ENCODE results near the gene TECTA.

Gene TECTA

GRCh38 chr11:121206810-121207209 lies 105.8 kb downstream of the TECTA start:
- Histone ChIP-seq H3K9me3 (replicated peaks; ENCODE audit: insufficient read depth, low read length) (no peaks in the 10 kb centered on the region), H3K9me2 (replicated peaks; ENCODE audit: insufficient read depth, low read length) (no peaks in the 10 kb centered on the region), H3K4me3 (ENCODE audit: low read length) (no peak overlapping the region), H3K4me1 (ENCODE audit: low read length) (no peaks in the 10 kb centered on the region; the same call in 1 of the 2 replicates), H3F3A (ENCODE audit: insufficient read depth, low read length) (no peaks in the 10 kb centered on the region), H4K20me1 (ENCODE audit: insufficient read depth, low read length) (no peaks in the 10 kb centered on the region), H3K27me3 (replicated peaks; ENCODE audit: insufficient read depth, low read length) (no peaks in the 10 kb centered on the region), H3K9ac (ENCODE audit: low read length) (no peak overlapping the region), H3K4me2 (ENCODE audit: low read depth, low read length) (no peak overlapping the region), H2AFZ (ENCODE audit: low read length) (no peak overlapping the region), H3K79me2 (ENCODE audit: low read length) (no peaks in the 10 kb centered on the region), H3K27ac (ENCODE audit: low read length) (no peak overlapping the region), H3K36me3 (replicated peaks; ENCODE audit: insufficient read depth, low read length) (no peaks in the 10 kb centered on the region)
- no peak for DNase-seq
- TF ChIP-seq EZH2phosphoT487 (IDR thresholded peaks at IDR 0.05; ENCODE audit: low read length) (no peak), EZH2 (optimal IDR thresholded peaks at IDR 0.05; ENCODE audit: low read depth, low read length) (no peak), CTCF (IDR thresholded peaks at IDR 0.05; ENCODE audit: low read length) (no peak)

GRCh38 chr11:121207485-121208115 lies 106.6 kb downstream of the TECTA start:
- H3K27me3 ChIP-seq (replicated peaks; ENCODE audit: insufficient read depth, low read length), result no peaks in the 10 kb centered on the region
- no peaks in the 10 kb centered on the region for H4K20me1 ChIP-seq (ENCODE audit: insufficient read depth, low read length)
- no peak overlapping the region for H2AFZ ChIP-seq (ENCODE audit: low read length)
- H3K36me3 ChIP-seq (replicated peaks; ENCODE audit: insufficient read depth, low read length), result no peaks in the 10 kb centered on the region
- no peak overlapping the region for H3K4me2 ChIP-seq (ENCODE audit: low read depth, low read length)
- no peak for DNase-seq
- no peak overlapping the region for H3K27ac ChIP-seq (ENCODE audit: low read length)
- no peaks in the 10 kb centered on the region for H3K9me2 ChIP-seq (replicated peaks; ENCODE audit: insufficient read depth, low read length)
- no peaks in the 10 kb centered on the region for H3F3A ChIP-seq (ENCODE audit: insufficient read depth, low read length)
- H3K9ac ChIP-seq (ENCODE audit: low read length), result no peak overlapping the region
- TF ChIP-seq EZH2 (optimal IDR thresholded peaks at IDR 0.05; ENCODE audit: low read depth, low read length), result no peak
- no peak for TF ChIP-seq EZH2phosphoT487 (IDR thresholded peaks at IDR 0.05; ENCODE audit: low read length)
- TF ChIP-seq CTCF (IDR thresholded peaks at IDR 0.05; ENCODE audit: low read length), result no peak
- no peaks in the 10 kb centered on the region for H3K9me3 ChIP-seq (replicated peaks; ENCODE audit: insufficient read depth, low read length)
- no peaks in the 10 kb centered on the region; the same call in 1 of the 2 replicates for H3K4me1 ChIP-seq (ENCODE audit: low read length)
- H3K4me3 ChIP-seq (ENCODE audit: low read length), result no peak overlapping the region
- no peaks in the 10 kb centered on the region for H3K79me2 ChIP-seq (ENCODE audit: low read length)

GRCh38 chr11:121210445-121211080 lies 109.5 kb downstream of the TECTA start:
- H2AFZ ChIP-seq (ENCODE audit: low read length), result no peak overlapping the region
- H3K4me2 ChIP-seq (ENCODE audit: low read depth, low read length), result no peak overlapping the region
- no peaks in the 10 kb centered on the region for H3K9me2 ChIP-seq (replicated peaks; ENCODE audit: insufficient read depth, low read length)
- no peak overlapping the region for H3K9ac ChIP-seq (ENCODE audit: low read length)
- peaks cover 6% of the 10 kb centered on the region for H3K4me1 ChIP-seq (ENCODE audit: low read length)
- no peaks in the 10 kb centered on the region for H3K36me3 ChIP-seq (replicated peaks; ENCODE audit: insufficient read depth, low read length)
- H3F3A ChIP-seq (ENCODE audit: insufficient read depth, low read length), result no peaks in the 10 kb centered on the region
- no peak overlapping the region for H3K27ac ChIP-seq (ENCODE audit: low read length)
- no peak overlapping the region for H3K4me3 ChIP-seq (ENCODE audit: low read length)
- TF ChIP-seq EZH2 (optimal IDR thresholded peaks at IDR 0.05; ENCODE audit: low read depth, low read length), result no peak
- no peak for TF ChIP-seq CTCF (IDR thresholded peaks at IDR 0.05; ENCODE audit: low read length)
- no peak for TF ChIP-seq EZH2phosphoT487 (IDR thresholded peaks at IDR 0.05; ENCODE audit: low read length)
- H4K20me1 ChIP-seq (ENCODE audit: insufficient read depth, low read length), result no peaks in the 10 kb centered on the region
- H3K79me2 ChIP-seq (ENCODE audit: low read length), result no peaks in the 10 kb centered on the region
- H3K9me3 ChIP-seq (replicated peaks; ENCODE audit: insufficient read depth, low read length), result no peaks in the 10 kb centered on the region
- no peaks in the 10 kb centered on the region for H3K27me3 ChIP-seq (replicated peaks; ENCODE audit: insufficient read depth, low read length)
- DNase-seq, result no peak

Measured in MM.1S (cell line).